NT2/D1 (cell line): ENCODE data around the gene ACP1.
A peak's percentile ranks its signal among the peaks of the same experiment; 100 is the strongest.

Experiments
- DNase-seq: peaks from one replicate; pipeline ENCODE4 v3.0.0-alpha.2; 2011; ENCODE audit warnings: low read depth, low spot score
- H3K27me3 ChIP-seq: 2 replicates; pipeline ENCODE4 v1.6.0; 2011; ENCODE audit warnings: mild to moderate bottlenecking; ENCODE audit not compliant: insufficient read length, insufficient read depth
- H3K36me3 ChIP-seq: 2 replicates; pipeline ENCODE4 v1.6.1; 2011; ENCODE audit warnings: mild to moderate bottlenecking, low read length, mixed read lengths; ENCODE audit not compliant: insufficient read depth, insufficient read length
- H3K4me1 ChIP-seq: 2 replicates; pipeline ENCODE4 v1.5.1; 2011; ENCODE audit not compliant: insufficient read depth, insufficient read length
- H3K4me3 ChIP-seq: 2 replicates; pipeline ENCODE4 v1.5.1; 2011; ENCODE audit warnings: low read depth; ENCODE audit not compliant: insufficient read length
- H3K9ac ChIP-seq: 2 replicates; pipeline ENCODE4 v1.6.0; 2011; ENCODE audit warnings: low read depth; ENCODE audit not compliant: insufficient read length
- H3K9me3 ChIP-seq: 2 replicates; pipeline ENCODE4 v1.5.1; 2011; ENCODE audit warnings: mild to moderate bottlenecking, low read length; ENCODE audit not compliant: insufficient read depth
- SUZ12 ChIP-seq: IDR thresholded peaks from 2 replicates; pipeline ENCODE4 v1.6.1; 2011; ENCODE audit not compliant: insufficient read length, insufficient read depth; ENCODE audit errors: extremely low read depth
- YY1 ChIP-seq: IDR thresholded peaks from 2 replicates; pipeline ENCODE4 v1.6.1; 2011; ENCODE audit not compliant: insufficient read length, insufficient read depth
- ZNF274 ChIP-seq: IDR thresholded peaks from 2 replicates; pipeline ENCODE4 v1.6.1; 2011; ENCODE audit warnings: mild to moderate bottlenecking, low read depth, low read length

ACP1 gene

DNA sequence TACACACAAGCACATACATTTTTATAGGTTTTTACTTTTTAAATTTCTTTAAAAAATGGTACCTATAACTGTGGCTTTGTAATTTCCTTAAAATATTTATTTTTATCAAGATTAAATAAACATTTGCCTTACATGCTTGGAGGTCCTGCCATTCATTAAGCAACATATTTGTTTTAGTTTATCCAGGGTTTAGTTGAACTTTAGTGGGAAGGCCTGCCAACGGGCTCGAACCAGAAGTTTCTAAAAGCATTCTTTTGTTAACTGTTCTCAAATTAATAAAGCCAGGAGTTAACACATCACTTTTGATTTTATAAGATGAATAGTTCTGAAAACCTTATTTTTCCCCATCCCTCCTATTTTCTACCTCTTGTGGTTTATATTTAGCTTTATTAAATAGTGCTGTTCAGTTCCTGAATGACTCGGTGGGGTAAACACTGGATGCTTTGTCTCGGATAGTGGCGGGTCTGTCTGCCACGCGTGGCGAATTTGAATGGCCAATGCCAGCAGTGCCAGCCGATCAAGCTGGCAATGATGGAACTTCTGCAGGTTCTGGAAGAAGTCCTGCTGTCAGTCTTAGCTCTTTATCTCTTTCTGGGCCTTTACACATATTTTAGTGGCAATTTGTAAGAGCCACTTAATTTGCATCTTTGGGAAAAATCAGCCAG, 33.1 kb upstream of the ACP1 start:
- TF ChIP-seq YY1 (no peak), SUZ12 (no peak), ZNF274 (no peak)
- DNase-seq = no peak
- 0 out of 2 replicates have a peak, but pooled peaks cover 4% of the 10 kb centered on the region for H3K9me3 ChIP-seq
- H3K36me3 ChIP-seq = no peaks in the 10 kb centered on the region
- no peak overlapping the region for H3K9ac ChIP-seq
- no peaks in the 10 kb centered on the region for H3K27me3 ChIP-seq
- no peak overlapping the region for H3K4me3 ChIP-seq
- no peaks in the 10 kb centered on the region for H3K4me1 ChIP-seq

- H3K4me3 ChIP-seq = no peak overlapping the region
- H3K9me3 ChIP-seq = 0 out of 2 replicates have a peak, but pooled peaks cover 4% of the 10 kb centered on the region
- no peaks in the 10 kb centered on the region for H3K4me1 ChIP-seq
- no peaks in the 10 kb centered on the region for H3K27me3 ChIP-seq
- no peak for TF ChIP-seq ZNF274
- no peak for TF ChIP-seq YY1
- H3K36me3 ChIP-seq = no peaks in the 10 kb centered on the region
- DNase-seq = peak; percentile 83
- H3K9ac ChIP-seq = no peak overlapping the region
Measured at GRCh38 chr2:233030-233429, 31.7 kb upstream of the ACP1 start.

DNA sequence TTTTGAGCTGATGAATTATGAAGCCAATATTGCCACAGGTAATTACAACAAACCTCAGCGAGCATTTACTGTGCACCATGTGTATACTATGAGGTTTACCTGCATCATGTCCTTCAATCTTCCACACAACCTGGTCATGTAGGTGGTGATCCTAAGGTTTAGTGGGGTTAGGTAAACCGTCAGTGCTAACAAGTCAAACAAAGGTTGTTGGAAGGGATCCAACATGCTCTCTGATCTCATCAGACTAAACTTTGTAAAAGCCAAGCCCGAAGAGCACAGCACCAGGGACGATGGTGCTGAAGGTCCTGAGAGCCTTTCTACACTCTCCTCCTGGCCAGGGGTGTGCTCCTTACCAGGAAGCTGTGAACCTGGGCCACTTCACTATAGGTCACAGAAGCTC, 30.3 kb upstream of the ACP1 start:
- Histone ChIP-seq H3K9me3 (0 out of 2 replicates have a peak, but pooled peaks cover 4% of the 10 kb centered on the region), H3K36me3 (no peaks in the 10 kb centered on the region), H3K4me3 (no peak overlapping the region), H3K27me3 (no peaks in the 10 kb centered on the region), H3K4me1 (no peaks in the 10 kb centered on the region), H3K9ac (no peak overlapping the region)
- DNase-seq = no peak
- no peak for TF ChIP-seq SUZ12
- TF ChIP-seq ZNF274 = no peak
- no peak for TF ChIP-seq YY1

GRCh38 chr2:236993-237539, 27.7 kb upstream of the ACP1 start:
- H3K4me3 ChIP-seq = no peak overlapping the region
- TF ChIP-seq SUZ12 = no peak
- no peak for DNase-seq
- no peaks in the 10 kb centered on the region for H3K27me3 ChIP-seq
- 0 out of 2 replicates have a peak, but pooled peaks cover 4% of the 10 kb centered on the region for H3K9me3 ChIP-seq
- no peaks in the 10 kb centered on the region for H3K36me3 ChIP-seq
- no peaks in the 10 kb centered on the region for H3K4me1 ChIP-seq
- H3K9ac ChIP-seq = no peak overlapping the region

DNA sequence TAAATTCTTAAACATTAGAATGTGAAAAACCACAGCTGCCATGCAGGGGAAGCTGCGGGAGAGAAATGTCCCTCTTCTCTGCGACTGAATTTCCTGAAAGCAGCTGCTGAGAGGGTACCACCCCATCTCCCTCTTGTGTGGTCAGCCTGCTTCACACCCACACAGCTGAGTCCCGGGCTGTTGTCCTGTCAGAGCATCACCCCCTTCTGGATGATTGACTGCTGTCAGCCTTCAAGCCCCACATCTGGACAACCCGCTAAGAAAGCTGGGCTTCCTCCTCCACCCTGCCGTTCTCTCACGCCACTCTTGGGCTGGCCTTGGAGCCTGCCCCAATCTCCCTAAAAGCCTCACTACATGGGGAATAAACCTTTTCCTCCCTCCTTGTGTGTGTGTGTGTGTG, 26.9 kb upstream of the ACP1 start:
- H3K36me3 ChIP-seq = no peaks in the 10 kb centered on the region

GRCh38 chr2:238431-238830, 26.3 kb upstream of the ACP1 start:
- H3K9ac ChIP-seq = no peak overlapping the region
- H3K9me3 ChIP-seq = 0 out of 2 replicates have a peak, but pooled peaks cover 4% of the 10 kb centered on the region
- H3K4me1 ChIP-seq = no peaks in the 10 kb centered on the region
- no peaks in the 10 kb centered on the region for H3K27me3 ChIP-seq
- H3K4me3 ChIP-seq = no peak overlapping the region
- H3K36me3 ChIP-seq = no peaks in the 10 kb centered on the region
- no peak for DNase-seq
- TF ChIP-seq SUZ12 = no peak
- TF ChIP-seq ZNF274 = no peak
- no peak for TF ChIP-seq YY1

More for the DNA sequence above, 26.9 kb upstream of the ACP1 start:
- no peak for TF ChIP-seq ZNF274
- no peak for TF ChIP-seq YY1
- TF ChIP-seq SUZ12 = no peak
- Histone ChIP-seq H3K9ac (no peak overlapping the region), H3K4me1 (no peaks in the 10 kb centered on the region), H3K4me3 (no peak overlapping the region), H3K9me3 (0 out of 2 replicates have a peak, but pooled peaks cover 4% of the 10 kb centered on the region), H3K27me3 (no peaks in the 10 kb centered on the region)
- no peak for DNase-seq

DNA sequence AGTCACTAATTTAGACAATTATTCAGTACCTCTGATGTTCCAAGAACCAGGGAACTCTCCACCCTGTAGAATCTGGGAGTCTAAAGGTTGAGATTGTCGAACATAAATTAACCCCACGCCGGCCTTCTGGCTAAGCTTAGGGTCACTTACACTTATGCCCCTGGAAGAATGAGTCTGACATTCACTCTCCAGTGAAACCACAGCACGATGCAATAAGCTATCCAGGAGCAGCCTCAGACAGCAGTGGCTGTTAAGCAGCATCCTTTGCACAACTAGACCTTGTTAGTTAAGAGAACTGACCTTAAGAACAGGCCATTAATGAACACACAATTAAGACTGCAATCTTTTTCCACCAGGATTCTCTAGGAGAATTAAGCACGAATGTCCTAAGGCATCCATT, 25.9 kb upstream of the ACP1 start:
- DNase-seq = no peak
- H3K4me3 ChIP-seq = no peak overlapping the region
- H3K27me3 ChIP-seq = no peaks in the 10 kb centered on the region
- H3K36me3 ChIP-seq = no peaks in the 10 kb centered on the region
- H3K4me1 ChIP-seq = no peaks in the 10 kb centered on the region
- 0 out of 2 replicates have a peak, but pooled peaks cover 4% of the 10 kb centered on the region for H3K9me3 ChIP-seq
- TF ChIP-seq ZNF274 = no peak
- no peak for TF ChIP-seq SUZ12
- TF ChIP-seq YY1 = no peak
- H3K9ac ChIP-seq = no peak overlapping the region
